Liver (tissue), 9 donors: ENCODE data around the gene FBXO2. TPM values are rescaled to one million over a fixed set of nuclear protein-coding genes. Genes with fewer than 3 reads are reported as not detected.
"Not testable (repeated sequence)": the region's sequence is repeated elsewhere in the genome, so short reads cannot be mapped to it uniquely, and the experiment has no call there.

ENCODE experiments used
- DNase-seq: peaks from one replicate; pipeline ENCODE4 v3.0.0-alpha.2; 2017; ENCODE audit warnings: low spot score
- H3K27ac ChIP-seq, 2 donors: one replicate each; pipeline ENCODE4 v1.7.0; 2013; ENCODE audit warnings: inconsistent platforms in 2 of 2, low read length in 2 of 2, control low read depth in 1 of 2, low read depth in 1 of 2, mild to moderate bottlenecking in 1 of 2
- H3K27me3 ChIP-seq, 4 donors: one replicate each; pipeline versions ENCODE4 v1.6.1 to v1.7.0; 2013; ENCODE audit warnings: low read length in 3 of 4, inconsistent platforms in 1 of 4, mild to moderate bottlenecking in 1 of 4, moderate library complexity in 1 of 4; ENCODE audit not compliant: control insufficient read depth in 4 of 4, insufficient read depth in 4 of 4
- H3K36me3 ChIP-seq, 4 donors: one replicate each; pipeline versions ENCODE4 v1.6.1 to v1.7.0; 2013; ENCODE audit warnings: low read length in 3 of 4, mild to moderate bottlenecking in 3 of 4, low read depth in 1 of 4, moderate library complexity in 1 of 4; ENCODE audit not compliant: control insufficient read depth in 4 of 4, insufficient read depth in 3 of 4
- H3K4me1 ChIP-seq, 4 donors: one replicate each; pipeline versions ENCODE4 v1.6.1 to v1.7.0; 2013; ENCODE audit warnings: low read length in 3 of 4, mild to moderate bottlenecking in 3 of 4, moderate library complexity in 1 of 4; ENCODE audit not compliant: control insufficient read depth in 4 of 4, insufficient read depth in 4 of 4
- H3K4me3 ChIP-seq, 3 donors: one replicate each; pipeline versions ENCODE4 v1.6.1 to v1.7.0; 2013; ENCODE audit warnings: low read length in 3 of 3, control low read depth in 1 of 3, low read depth in 1 of 3, mild to moderate bottlenecking in 1 of 3
- H3K9ac ChIP-seq, 2 donors: one replicate each; pipeline ENCODE4 v1.7.0; 2013; ENCODE audit warnings: low read length in 2 of 2, mild to moderate bottlenecking in 2 of 2, moderate library complexity in 2 of 2, control low read depth in 1 of 2, low read depth in 1 of 2
- H3K9me3 ChIP-seq, 4 donors: one replicate each; pipeline versions ENCODE4 v1.6.1 to v1.7.0; 2013; ENCODE audit warnings: low read length in 3 of 4; ENCODE audit not compliant: control insufficient read depth in 4 of 4
- CTCF ChIP-seq: fragments of 150-350 bp; IDR thresholded peaks from 2 replicates; pipeline ENCODE4 v1.5.1; 2017; ENCODE audit warnings: improper control_type of control experiment, low read depth, low read length; ENCODE audit not compliant: missing input control
- FOXA2 ChIP-seq: IDR thresholded peaks from 2 replicates; pipeline ENCODE4 v1.6.1; 2016; ENCODE audit warnings: antibody characterized with exemption
- JUND ChIP-seq, 2 donors: IDR thresholded peaks; 2 replicates each; pipeline ENCODE4 v1.6.1; 2016; ENCODE audit warnings: antibody characterized with exemption in 2 of 2
- MAX ChIP-seq: IDR thresholded peaks from 2 replicates; pipeline ENCODE4 v1.6.1; 2016; ENCODE audit warnings: antibody characterized with exemption
- NR2F2 ChIP-seq: IDR thresholded peaks from 2 replicates; pipeline ENCODE4 v1.6.1; 2016; ENCODE audit warnings: antibody characterized with exemption
- RAD21 ChIP-seq, 2 donors: IDR thresholded peaks; 2 replicates each; pipeline ENCODE4 v1.6.1; 2016; ENCODE audit warnings: antibody characterized with exemption in 2 of 2, mild to moderate bottlenecking in 2 of 2
- REST ChIP-seq: IDR thresholded peaks from 2 replicates; pipeline ENCODE4 v1.6.1; 2016; ENCODE audit warnings: antibody characterized with exemption, mild to moderate bottlenecking
- RXRA ChIP-seq, 2 donors: IDR thresholded peaks; 2 replicates each; pipeline ENCODE4 v1.6.1; 2017 to 2018; ENCODE audit warnings: antibody characterized with exemption in 2 of 2, mild to moderate bottlenecking in 1 of 2
- SP1 ChIP-seq: IDR thresholded peaks from 2 replicates; pipeline ENCODE4 v1.6.1; 2018; ENCODE audit warnings: antibody characterized with exemption, mild to moderate bottlenecking
- TAF1 ChIP-seq: conservative IDR thresholded peaks from 2 replicates; pipeline ENCODE4 v1.6.1; 2016; ENCODE audit warnings: antibody characterized with exemption, mild to moderate bottlenecking
- WGBS: extraction: QIAGEN DNeasy Blood & Tissue Kit; methylation state at CpG from one replicate; pipeline ENCODE4 v1.1.7; 2013; 5-methylcytosine and 5-hydroxymethylcytosine counted together
- polyA plus RNA-seq, 2 donors: library from polyadenylated mRNA; stranded (reverse) in 1 of 2; unstranded in 1 of 2; fragments of 200-250 nt in 1 of 2; fragments of >200 nt in 1 of 2; fragmentation: Nextera tagmentation in 1 of 2; extraction: Ambion mirVana in 1 of 2; gene quantifications; one replicate each; pipeline versions ENCODE4 v1.2.1 to v1.2.3, GENCODE V29; 2013 to 2015
- total RNA-seq, 2 donors: library from RNA; depleted of rRNA; stranded (reverse); fragments of >200 nt; gene quantifications; one replicate each; pipeline ENCODE4 v1.2.3, GENCODE V29; 2014
- TF ChIP-seq, protein P1 (sequence below): IDR thresholded peaks from 2 replicates; pipeline ENCODE4 v1.6.1; 2016; ENCODE audit warnings: antibody characterized with exemption
- donor health status: healthy.
- donor health status: healthy.
- donor health status: healthy.
- donor health status: healthy.
- donor health status: healthy.

The FBXO2 gene
- total and polyA plus RNA-seq, 4 donors = 1.7 to 20.9 (median 4.0) TPM

DNA sequence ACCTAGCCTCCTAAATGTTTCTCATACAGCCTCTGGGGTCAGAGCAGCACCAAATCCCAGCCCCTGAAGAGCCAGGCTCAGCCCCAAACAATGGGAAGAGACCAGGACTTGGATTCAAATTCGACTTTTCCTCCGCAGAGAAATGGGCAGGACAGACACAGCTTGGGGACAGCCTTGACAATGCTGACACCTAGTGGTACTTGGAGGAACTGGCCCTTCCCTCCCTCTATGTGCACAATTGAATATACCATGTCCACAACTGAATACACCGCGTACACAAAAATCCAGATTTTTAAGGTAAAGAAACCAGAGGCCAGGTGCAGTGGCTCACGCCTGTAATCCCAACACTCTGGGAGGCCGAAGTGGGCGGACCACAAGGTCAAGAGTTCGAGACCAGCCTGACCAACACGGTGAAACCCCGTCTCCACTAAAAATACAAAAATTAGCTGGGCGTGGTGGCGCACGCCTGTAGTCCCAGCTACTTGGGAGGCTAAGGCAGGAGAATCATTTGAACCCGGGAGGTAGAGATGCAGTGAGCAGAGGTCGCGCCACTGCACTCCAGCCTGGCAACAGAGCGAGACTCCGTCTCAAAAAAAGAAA is 11.7 kb downstream of the FBXO2 start:
- not testable (repeated sequence) for H3K9ac ChIP-seq, H3K27me3 ChIP-seq, H3K4me3 ChIP-seq, H3K36me3 ChIP-seq, H3K9me3 ChIP-seq, H3K27ac ChIP-seq, H3K4me1 ChIP-seq
- TF ChIP-seq RAD21 (IDR thresholded peaks at IDR 0.05) = peak; percentile 96
- TF ChIP-seq REST = peak; percentile 39
- TF ChIP-seq CTCF = peak; percentile 99
- DNase-seq = peak; percentile 73
- WGBS = 59% methylated on average over 18 of the region's 18 CpGs

DNA sequence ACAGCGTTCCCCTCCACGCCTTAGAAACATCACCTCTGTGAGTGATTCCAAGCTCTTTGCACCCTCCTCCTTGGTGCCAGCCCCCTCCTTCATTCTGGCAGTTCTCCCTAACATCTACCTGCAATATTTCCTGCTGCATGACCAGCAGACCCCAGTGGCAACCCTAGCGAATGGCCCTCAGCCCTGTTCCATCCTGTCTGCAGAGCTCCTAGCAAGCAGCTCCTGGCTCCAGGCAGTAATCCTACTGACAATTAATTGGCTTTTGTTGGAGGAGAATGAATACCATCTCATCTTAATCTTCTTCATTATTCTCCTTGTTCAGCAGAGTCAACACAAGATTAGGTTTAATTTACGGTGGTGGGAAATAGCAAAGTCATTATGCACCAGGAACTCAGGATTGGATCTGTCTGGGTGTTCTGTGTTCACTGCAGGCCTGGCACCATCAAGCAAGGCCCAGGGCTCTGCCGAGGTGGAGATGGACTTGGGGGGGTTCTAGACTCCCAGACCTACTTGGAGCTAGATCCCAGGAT is 12.4 kb downstream of the FBXO2 start:
- 73% methylated on average over 5 of the region's 5 CpGs for WGBS

More for the DNA sequence above, 12.4 kb downstream of the FBXO2 start:
- Histone ChIP-seq H3K4me3 (no peak overlapping the region), H3K36me3 (no peaks in the 10 kb centered on the region), H3K27ac (no peak overlapping the region), H3K4me1 (no peaks in the 10 kb centered on the region), H3K9ac (no peak overlapping the region), H3K9me3 (no peaks in the 10 kb centered on the region), H3K27me3 (no peaks in the 10 kb centered on the region)
- no peak for DNase-seq
- TF ChIP-seq TAF1 = no peak
- TF ChIP-seq RXRA (IDR thresholded peaks at IDR 0.05) = no peak
- TF ChIP-seq NR2F2 = no peak
- no peak for TF ChIP-seq CTCF
- no peak for TF ChIP-seq SP1
- TF ChIP-seq FOXA2 = no peak
- TF ChIP-seq, protein P1, sequence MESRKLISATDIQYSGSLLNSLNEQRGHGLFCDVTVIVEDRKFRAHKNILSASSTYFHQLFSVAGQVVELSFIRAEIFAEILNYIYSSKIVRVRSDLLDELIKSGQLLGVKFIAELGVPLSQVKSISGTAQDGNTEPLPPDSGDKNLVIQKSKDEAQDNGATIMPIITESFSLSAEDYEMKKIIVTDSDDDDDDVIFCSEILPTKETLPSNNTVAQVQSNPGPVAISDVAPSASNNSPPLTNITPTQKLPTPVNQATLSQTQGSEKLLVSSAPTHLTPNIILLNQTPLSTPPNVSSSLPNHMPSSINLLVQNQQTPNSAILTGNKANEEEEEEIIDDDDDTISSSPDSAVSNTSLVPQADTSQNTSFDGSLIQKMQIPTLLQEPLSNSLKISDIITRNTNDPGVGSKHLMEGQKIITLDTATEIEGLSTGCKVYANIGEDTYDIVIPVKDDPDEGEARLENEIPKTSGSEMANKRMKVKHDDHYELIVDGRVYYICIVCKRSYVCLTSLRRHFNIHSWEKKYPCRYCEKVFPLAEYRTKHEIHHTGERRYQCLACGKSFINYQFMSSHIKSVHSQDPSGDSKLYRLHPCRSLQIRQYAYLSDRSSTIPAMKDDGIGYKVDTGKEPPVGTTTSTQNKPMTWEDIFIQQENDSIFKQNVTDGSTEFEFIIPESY = no peak
- TF ChIP-seq JUND (IDR thresholded peaks at IDR 0.05) = no peak
- TF ChIP-seq MAX = no peak
